GM12874 (cell line): ENCODE results near the gene RBBP5.

ENCODE experiments used
- TF ChIP-seq, protein P1 (sequence below): IDR thresholded peaks from 2 replicates; pipeline ENCODE4 v1.5.1; 2011; ENCODE audit warnings: low read depth, mild to moderate bottlenecking, control low read depth, low read length, moderate library complexity; ENCODE audit not compliant: insufficient read depth

Gene RBBP5

DNA sequence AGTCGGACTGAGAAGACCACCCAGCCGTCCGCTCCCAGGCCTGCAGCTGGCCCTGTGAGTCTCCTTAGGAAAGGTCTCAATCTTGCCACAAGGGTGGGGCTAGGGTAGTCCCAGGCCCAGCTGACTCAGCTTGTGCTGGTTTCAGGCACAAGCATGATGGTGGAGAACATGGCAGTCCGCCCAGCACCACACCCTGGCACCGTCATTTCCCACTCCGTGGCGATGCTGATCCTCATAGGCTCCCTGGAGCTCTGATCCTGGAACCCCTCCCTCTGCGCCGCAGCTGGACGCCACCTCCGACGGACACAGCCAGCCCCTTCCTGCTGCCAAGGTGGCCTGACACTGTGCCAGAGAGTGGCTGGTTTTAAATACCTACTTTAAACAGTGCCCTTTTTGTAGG, 48.3 kb downstream of the RBBP5 start:
- TF ChIP-seq, protein P1, sequence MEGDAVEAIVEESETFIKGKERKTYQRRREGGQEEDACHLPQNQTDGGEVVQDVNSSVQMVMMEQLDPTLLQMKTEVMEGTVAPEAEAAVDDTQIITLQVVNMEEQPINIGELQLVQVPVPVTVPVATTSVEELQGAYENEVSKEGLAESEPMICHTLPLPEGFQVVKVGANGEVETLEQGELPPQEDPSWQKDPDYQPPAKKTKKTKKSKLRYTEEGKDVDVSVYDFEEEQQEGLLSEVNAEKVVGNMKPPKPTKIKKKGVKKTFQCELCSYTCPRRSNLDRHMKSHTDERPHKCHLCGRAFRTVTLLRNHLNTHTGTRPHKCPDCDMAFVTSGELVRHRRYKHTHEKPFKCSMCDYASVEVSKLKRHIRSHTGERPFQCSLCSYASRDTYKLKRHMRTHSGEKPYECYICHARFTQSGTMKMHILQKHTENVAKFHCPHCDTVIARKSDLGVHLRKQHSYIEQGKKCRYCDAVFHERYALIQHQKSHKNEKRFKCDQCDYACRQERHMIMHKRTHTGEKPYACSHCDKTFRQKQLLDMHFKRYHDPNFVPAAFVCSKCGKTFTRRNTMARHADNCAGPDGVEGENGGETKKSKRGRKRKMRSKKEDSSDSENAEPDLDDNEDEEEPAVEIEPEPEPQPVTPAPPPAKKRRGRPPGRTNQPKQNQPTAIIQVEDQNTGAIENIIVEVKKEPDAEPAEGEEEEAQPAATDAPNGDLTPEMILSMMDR = no peak

DNA sequence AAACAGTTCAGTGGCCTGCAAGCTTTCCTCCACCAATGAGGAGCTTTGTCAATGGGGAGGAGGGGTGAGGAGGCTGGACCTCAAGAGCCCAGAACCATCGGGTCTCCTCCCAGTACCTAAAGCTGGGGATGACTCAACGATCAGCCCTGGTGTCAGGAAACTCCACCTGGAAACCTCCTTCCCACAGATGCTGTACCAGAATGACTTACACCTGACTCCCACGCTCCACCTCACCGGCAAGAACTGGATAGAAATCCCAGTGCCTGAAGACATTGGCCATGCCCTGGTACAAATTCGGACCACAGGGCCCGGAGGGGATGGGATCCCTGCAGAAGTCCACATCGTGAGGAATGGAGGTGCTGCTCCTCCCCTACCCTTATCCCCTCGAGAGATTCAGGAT, 48.9 kb downstream of the RBBP5 start:
- TF ChIP-seq, protein P1 = no peak

- TF ChIP-seq, protein P1 = no peak
These were observed 49.5 kb downstream of the RBBP5 start for GRCh38 chr1:205072286-205072685.

- TF ChIP-seq, protein P1 = no peak
These were observed 50.0 kb downstream of the RBBP5 start for GRCh38 chr1:205071801-205072200.

DNA sequence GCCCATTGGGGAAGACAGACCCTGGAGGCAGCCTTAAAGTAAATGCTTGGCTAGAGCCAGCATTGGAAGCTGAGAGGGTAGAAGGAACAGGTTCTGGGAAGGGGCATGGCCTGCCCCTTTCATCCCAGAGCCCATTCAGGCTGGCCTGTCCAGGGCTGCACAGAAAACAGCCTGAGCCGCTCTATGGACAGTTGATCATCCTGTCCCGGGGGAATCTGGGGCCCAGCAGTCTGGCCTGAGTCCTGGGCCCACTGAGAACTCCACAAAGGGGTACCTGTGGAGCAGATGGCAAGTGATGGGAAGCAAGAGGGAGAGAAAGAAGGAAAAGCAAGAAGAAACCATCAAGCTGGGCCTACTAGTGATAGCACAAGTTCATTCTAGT, 50.8 kb downstream of the RBBP5 start:
- TF ChIP-seq, protein P1 = no peak

GRCh38 chr1:205069371-205070125, 52.2 kb downstream of the RBBP5 start:
- TF ChIP-seq, protein P1 = no peak

GRCh38 chr1:205068457-205069040, 53.2 kb downstream of the RBBP5 start:
- TF ChIP-seq, protein P1 = no peak
